ENCODE measurements around the gene CES4A. TPM values are rescaled to one million over a fixed set of nuclear protein-coding genes. Genes with fewer than 3 reads are reported as not detected.

The CES4A gene
- total RNA-seq (1 to 10 TPM; 3.6 to 7.5 (median 4.1) TPM), polyA plus RNA-seq (1 to 10 TPM; 2.3 to 7.3 (median 3.0) TPM)

GRCh38 chr16:66988197-66988788 is at the start of gene CES4A:
CES4A (plus strand) TSS chr16:66988589; CDS start chr16:66988773, 184 bp downstream.
- intact Hi-C loops (cut with DNase I), result no loop called here
- no peaks in the 10 kb centered on the region for H3K4me1 ChIP-seq
- H3K27me3 ChIP-seq, result no peaks in the 10 kb centered on the region
- 69 to 80% methylated on average over 11 of the region's 11 CpGs for WGBS, 2 donors
- H3K27ac ChIP-seq, result no peak within 1 kb of the TSS
- DNase-seq, result peak; percentile 75
- H3K4me3 ChIP-seq, result no peak within 1 kb of the TSS
- no peaks in the 10 kb centered on the region for H3K36me3 ChIP-seq
- TF ChIP-seq POLR2AphosphoS5 (IDR thresholded peaks at IDR 0.05) (peak in 1 of 4 donors; percentile 34), EP300 (IDR thresholded peaks at IDR 0.05) (no peak), POLR2A (IDR thresholded peaks at IDR 0.05) (no peak), CTCF (IDR thresholded peaks at IDR 0.05) (no peak)
- H3K9me3 ChIP-seq, result no peaks in the 10 kb centered on the region

GRCh38 chr16:66939366-66939765 is 49.0 kb upstream of the CES4A start:
- DNase-seq, result no peak
- Histone ChIP-seq H3K36me3 (peaks cover 20 to 72% (median 47%) of the 10 kb centered on the region in 4 donors), H3K9me3 (no peaks in the 10 kb centered on the region), H3K27ac (no peak overlapping the region), H3K27me3 (no peaks in the 10 kb centered on the region), H3K4me3 (no peak overlapping the region), H3K4me1 (peaks cover 0 to 25% (median 19%) of the 10 kb centered on the region in 4 donors)
- TF ChIP-seq EP300 (IDR thresholded peaks at IDR 0.05), result no peak
- TF ChIP-seq POLR2AphosphoS5 (IDR thresholded peaks at IDR 0.05), result no peak
- TF ChIP-seq POLR2A (IDR thresholded peaks at IDR 0.05), result no peak
- no peak for TF ChIP-seq CTCF (IDR thresholded peaks at IDR 0.05)
- intact Hi-C loops (cut with DNase I), result no loop called here

GRCh38 chr16:66940236-66940635 is 48.2 kb upstream of the CES4A start:
- whole genome bisulfite sequencing, 2 donors, result 95 to 97% methylated on average over 16 of the region's 16 CpGs
- Histone ChIP-seq H3K4me1 (peaks cover 0 to 21% (median 16%) of the 10 kb centered on the region in 4 donors), H3K36me3 (peaks cover 20 to 72% (median 47%) of the 10 kb centered on the region in 4 donors), H3K4me3 (no peak overlapping the region), H3K27ac (no peak overlapping the region), H3K9me3 (no peaks in the 10 kb centered on the region), H3K27me3 (no peaks in the 10 kb centered on the region)
- intact Hi-C loops (cut with DNase I), result no loop called here
- no peak for DNase-seq
- no peak for TF ChIP-seq EP300 (IDR thresholded peaks at IDR 0.05)
- TF ChIP-seq POLR2AphosphoS5 (IDR thresholded peaks at IDR 0.05), result no peak
- no peak for TF ChIP-seq POLR2A (IDR thresholded peaks at IDR 0.05)
- no peak for TF ChIP-seq CTCF (IDR thresholded peaks at IDR 0.05)

- peaks cover 20 to 61% (median 44%) of the 10 kb centered on the region in 4 donors for H3K36me3 ChIP-seq
- no peak overlapping the region for H3K4me3 ChIP-seq
- 83 to 96% methylated on average over 5 of the region's 5 CpGs for WGBS, 2 donors
- no peak overlapping the region for H3K27ac ChIP-seq
- DNase-seq, result no peak
- H3K9me3 ChIP-seq, result no peaks in the 10 kb centered on the region
- intact Hi-C loops (cut with DNase I), result no loop called here
- TF ChIP-seq CTCF (IDR thresholded peaks at IDR 0.05), result no peak
- TF ChIP-seq POLR2A (IDR thresholded peaks at IDR 0.05), result no peak
- no peak for TF ChIP-seq EP300 (IDR thresholded peaks at IDR 0.05)
- no peak for TF ChIP-seq POLR2AphosphoS5 (IDR thresholded peaks at IDR 0.05)
- no peaks in the 10 kb centered on the region for H3K27me3 ChIP-seq
- H3K4me1 ChIP-seq, result peaks cover 0 to 7% (median 3%) of the 10 kb centered on the region in 4 donors
Measured at GRCh38 chr16:66942981-66943380, 45.4 kb upstream of the CES4A start.
